ENCODE results near the gene PRIMPOL.
A peak's percentile ranks its signal among the peaks of the same experiment; 100 is the strongest.
"Not testable (repeated sequence)": the region's sequence is repeated elsewhere in the genome, so short reads cannot be mapped to it uniquely, and the experiment has no call there.

Gene PRIMPOL, protein sequence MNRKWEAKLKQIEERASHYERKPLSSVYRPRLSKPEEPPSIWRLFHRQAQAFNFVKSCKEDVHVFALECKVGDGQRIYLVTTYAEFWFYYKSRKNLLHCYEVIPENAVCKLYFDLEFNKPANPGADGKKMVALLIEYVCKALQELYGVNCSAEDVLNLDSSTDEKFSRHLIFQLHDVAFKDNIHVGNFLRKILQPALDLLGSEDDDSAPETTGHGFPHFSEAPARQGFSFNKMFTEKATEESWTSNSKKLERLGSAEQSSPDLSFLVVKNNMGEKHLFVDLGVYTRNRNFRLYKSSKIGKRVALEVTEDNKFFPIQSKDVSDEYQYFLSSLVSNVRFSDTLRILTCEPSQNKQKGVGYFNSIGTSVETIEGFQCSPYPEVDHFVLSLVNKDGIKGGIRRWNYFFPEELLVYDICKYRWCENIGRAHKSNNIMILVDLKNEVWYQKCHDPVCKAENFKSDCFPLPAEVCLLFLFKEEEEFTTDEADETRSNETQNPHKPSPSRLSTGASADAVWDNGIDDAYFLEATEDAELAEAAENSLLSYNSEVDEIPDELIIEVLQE

DNA sequence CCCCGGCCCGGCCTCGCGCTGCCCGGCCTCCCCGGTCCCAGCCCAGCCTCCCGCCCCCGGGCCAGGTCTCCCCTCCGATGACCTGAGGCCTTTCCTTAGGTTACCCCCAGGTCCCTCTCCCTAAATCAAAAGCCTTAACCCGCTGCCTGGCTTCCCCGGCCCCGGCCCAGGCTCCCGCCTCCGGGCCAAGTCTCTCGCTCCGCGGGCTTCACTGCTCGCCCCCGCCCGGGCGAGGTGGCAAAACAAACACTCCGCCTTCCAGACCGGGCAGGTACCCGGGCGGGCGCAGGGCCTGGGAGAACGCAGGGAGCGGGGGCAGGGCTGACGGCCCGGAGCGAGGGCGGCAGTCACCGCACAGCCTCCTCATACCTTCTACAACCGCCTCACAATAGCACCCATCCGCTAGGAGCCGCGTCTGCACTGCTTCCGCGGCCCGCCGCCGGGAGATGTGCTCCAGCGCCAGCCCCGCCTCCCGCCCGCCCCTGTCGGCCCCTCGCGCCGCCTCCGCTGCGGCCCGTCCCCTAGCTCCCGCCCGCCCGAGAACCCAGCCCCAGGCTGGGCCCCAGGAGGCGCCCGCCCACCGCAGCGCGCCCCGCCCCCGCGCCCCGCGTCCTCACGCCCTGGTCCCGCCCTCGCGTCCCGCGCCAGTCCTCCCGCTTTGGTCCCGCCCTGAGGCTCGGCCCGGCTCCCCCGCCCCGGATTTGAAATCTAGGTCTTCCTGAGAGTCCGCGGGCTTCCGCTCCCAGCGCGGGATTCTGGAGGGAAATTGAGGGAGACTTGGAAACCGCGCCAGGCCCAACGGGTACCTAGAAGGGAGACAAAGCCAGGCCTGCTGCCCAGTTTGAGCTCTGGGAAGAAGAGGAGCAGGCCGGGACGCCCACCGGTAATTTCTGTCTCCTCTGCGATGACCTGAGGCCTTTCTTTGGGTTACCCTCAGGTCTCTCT, at the start of gene PRIMPOL, which contains the start of gene CASP3:
Gene PRIMPOL (plus strand): TSS at position 713 of the 945 bp plus-strand sequence. CDS start 7,403 bp downstream, outside the sequence.
Gene CASP3 (minus strand): TSS at position 422 of the 945 bp plus-strand sequence. CDS start 10,994 bp downstream, outside the sequence.
- peak; percentile 98 for DNase-seq (ENCODE audit: low spot score)

DNA sequence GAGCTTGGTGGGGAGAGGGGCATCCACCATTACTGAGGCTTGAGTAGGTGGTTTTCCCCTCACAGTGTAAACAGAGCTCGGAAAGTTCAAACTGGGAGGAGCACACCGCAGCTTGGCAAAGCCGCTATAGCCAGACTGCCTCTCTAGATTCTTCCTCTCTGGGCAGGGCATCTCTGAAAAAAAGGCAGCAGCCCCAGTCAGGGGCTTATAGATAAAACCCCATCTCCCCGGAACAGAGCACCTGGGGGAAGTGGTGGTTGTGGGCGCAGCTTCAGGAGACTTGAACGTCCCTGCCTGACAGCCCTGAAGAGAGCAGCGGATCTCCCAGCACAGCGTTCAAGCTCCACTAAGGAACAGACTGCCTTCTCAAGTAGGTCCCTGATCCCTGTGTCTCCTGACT, 48.6 kb upstream of the PRIMPOL start:
- not testable (repeated sequence) for DNase-seq (ENCODE audit: low spot score)

DNA sequence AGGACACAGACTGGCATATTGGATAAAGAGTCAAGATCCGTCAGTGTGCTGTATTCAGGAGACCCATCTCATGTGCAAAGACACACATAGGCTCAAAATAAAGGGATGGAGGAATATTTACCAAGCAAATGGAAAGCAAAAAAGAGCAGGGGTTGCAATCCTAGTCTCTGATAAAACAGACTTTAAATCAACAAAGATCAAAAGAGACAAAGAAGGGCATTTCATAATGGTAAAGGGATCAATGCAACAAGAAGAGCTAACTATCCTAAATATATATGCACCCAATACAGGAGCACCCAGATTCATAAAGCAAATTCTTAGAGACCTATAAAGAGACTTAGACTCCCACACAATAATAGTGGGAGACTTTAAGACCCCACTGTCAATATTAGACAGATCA, 46.7 kb upstream of the PRIMPOL start:
- not testable (repeated sequence) for DNase-seq (ENCODE audit: low spot score)

DNA sequence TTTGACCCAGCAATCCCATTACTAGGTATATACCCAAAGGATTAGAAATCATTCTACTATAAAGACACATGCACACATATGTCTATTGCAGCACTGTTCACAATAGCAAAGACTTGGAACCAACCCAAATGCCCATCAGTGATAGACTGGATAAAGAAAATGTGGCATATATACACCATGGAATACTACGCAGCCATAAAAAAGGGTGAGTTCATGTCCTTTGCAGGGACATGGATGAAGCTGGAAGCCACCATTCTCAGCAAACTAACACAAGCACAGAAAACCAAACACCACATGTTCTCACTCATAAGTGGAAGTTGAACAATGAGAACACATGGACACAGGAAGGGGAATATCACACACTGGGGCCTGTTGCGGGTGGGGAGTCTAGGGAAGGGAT, 42.1 kb upstream of the PRIMPOL start:
- DNase-seq (ENCODE audit: low spot score): not testable (repeated sequence)

DNA sequence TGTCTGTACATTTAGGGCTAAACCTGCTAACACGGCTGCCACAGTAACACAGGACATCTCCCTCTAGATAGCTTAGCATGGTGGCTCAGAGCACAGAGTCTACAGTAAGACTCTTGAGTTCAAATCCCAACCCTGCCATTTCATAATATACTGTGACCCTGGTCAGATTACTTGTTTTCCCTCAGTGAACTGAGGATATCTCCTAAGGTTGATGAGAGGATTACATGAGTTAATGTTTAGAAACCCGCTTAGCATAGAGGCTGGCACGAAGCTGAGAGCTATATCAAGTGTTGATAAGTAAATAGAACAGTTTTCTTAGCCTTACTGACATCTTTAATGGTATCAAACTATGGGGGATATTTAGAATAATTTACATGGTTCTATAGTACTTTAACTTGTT, 37.5 kb upstream of the PRIMPOL start:
- DNase-seq (ENCODE audit: low spot score): no peak

DNA sequence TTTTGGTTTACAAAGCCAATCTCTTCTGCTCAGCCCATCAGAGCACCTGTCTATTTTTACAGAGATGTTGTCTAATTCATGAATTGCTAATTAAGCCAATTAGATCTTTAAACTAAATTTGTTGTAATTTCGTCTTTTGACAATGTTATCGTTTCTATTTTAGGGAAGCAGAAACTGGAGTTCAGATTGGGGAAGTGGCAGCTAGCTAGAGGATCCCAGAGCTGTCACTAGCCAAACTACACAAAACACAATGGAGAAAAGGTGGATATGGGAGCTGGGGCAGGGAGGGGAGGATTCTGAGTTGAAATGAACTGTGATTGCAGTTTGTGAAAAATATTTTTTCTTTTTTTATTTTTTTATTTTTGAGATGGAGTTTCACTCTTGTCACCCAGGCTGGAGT, 36.1 kb upstream of the PRIMPOL start:
- DNase-seq (ENCODE audit: low spot score): no peak

DNA sequence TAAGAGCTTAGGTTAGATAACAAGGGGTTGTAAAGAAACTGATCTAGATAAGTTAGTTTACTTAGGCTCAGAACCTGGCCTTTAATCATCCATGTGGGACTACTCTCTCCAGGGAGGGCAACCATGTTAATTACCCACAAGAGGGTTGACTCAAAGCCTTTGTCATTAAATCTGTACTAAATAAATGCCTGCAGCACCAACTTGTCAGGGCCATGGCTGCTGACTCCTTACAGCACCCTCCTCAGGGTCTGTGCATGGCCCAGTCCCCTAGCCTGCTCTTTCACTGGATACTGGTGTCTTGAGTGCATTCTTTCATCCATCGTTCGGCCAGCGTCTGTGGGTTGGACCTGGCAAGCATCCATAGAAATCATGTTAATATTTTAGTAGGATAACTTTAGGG, 35.0 kb upstream of the PRIMPOL start:
- no peak for DNase-seq (ENCODE audit: low spot score)

DNA sequence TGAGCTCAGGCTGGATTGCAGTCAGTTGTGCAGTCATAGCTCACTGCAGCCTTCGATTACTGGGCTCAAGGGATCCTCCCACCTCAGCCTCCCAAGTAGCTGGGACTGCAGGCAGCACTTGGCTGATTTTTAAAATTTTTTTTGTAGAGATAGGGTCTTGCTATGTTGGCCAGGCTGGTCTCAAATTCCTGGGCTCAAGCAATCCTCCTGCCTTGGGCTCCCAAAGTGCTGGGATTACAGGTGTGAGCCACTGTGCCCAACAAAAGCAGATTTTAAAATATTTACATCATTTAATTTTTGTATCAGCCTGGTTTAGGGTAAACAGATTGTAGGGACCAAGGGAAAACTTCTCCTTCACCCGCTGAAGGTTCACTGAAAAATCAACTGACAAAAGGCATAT, 33.4 kb upstream of the PRIMPOL start:
- DNase-seq (ENCODE audit: low spot score): not testable (repeated sequence)

DNA sequence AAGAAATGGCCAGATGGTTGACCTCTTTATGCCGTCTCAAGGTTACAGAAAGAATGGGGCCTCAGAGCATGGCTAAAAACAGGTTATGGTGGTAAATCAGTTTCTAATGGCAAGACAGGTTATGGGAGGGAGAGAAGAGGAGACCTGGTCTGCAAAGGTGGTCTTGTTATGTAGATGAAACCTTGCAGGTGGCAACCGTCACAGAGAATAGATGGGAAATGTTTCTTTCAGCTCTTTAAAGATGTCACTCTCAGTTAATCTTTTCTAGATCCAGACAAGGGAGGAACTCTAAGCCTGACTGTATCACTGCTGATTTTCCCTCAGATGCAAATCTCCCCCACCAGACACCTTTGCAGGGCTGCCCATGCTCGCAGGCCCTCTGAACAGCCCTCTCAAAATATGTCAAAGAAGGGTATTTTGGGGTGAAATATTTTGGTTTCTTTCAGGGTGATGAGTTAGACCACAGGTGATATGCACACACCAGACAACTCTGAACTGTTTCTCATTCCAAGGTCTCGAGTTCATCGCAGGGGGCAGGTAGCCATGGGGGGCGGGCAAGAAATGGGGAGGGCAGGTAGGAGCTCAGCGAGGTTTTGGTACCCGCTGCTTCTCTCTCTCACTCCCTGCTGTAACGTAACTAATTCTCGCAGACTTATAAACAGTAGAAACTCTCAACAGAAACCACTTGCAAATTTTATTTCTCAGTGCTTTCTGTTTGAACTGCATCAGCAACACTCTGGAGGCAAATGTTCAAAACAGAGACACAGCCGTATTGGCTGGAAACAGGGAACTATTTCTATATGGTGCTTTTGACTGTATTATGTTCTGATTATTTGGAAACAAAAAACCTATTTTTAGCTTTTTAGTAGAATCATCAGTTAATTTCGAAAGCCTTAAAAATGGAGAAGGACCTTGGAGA, 32.6 kb upstream of the PRIMPOL start:
- no peak for DNase-seq (ENCODE audit: low spot score)

DNA sequence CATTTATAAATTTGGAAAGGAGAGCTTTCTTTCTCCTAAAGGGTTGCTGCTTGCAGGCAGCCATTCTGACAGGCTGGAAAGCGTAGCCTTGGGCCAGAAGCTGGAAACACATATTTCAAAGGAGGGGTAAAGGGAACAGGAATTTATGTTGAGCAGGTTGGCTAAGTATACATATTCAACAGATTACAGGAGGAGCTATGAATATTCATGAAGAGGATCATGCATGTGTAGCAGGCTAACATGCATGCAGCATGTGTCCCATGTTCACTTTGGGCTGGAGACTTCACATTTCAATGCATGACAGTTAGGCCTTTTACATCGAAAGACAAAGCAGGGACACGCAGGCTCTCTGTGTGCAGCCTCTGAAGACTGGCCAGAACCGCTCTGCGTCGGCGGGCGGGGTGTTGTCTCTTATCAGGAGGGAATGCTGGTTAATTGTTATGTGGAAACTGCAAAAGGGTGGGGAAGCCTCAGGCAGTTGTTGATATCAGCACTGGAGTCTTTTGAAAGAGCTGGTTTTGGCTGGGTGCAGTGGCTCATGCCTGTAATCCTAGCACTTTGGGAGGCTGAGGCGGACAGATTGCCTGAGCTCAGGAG, 31.8 kb upstream of the PRIMPOL start:
- no peak for DNase-seq (ENCODE audit: low spot score)

DNA sequence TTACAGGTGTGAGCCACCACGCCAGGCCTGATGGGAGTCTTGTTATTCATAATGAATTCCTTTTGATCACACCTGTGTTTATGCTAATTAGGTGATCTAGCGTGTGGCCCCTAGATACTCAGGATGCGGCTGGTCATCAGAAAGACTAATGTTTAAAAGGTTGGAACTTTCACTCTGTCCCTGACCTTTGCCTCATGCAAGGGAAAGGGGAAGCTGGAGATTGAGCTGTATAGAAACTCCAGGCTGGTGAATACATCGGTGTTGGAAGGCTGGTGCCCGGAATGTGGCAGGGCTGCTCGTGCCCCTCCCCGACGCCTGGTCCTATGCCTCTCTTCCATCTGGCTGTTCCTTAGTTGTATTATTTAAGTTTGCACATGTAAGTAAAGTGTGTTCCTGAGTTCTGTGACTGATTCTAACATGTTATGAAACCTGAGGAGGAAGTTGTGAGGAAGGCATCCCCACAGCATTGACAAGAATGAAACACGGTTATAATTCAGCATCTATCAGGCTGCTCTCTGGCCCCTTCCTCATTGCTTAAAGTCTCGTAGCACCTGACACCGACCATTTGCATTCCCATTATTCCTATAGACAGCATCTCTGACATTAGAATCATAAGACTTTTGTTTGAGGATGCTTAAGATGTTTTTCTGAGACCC, 29.2 kb upstream of the PRIMPOL start:
- no peak for DNase-seq (ENCODE audit: low spot score)

DNA sequence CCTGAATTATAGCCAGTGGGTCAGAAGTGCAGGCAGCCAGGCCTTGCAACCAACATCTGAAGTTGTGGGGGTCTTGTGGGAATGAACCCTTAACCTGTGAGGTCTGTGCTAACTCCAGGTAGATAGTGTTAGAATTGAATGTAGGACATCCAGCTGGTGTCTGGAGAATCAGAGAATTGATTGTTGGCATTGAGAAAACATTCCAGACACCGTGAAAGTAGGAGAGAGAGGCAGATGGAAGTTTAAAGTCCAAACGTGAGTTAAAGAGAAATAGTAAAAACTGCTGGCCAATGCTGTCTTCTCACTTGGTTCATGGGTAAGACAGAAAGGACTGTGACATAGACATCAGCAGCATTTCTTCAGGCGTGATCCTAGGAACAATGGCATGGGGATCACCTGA, 28.0 kb upstream of the PRIMPOL start:
- no peak for DNase-seq (ENCODE audit: low spot score)

DNA sequence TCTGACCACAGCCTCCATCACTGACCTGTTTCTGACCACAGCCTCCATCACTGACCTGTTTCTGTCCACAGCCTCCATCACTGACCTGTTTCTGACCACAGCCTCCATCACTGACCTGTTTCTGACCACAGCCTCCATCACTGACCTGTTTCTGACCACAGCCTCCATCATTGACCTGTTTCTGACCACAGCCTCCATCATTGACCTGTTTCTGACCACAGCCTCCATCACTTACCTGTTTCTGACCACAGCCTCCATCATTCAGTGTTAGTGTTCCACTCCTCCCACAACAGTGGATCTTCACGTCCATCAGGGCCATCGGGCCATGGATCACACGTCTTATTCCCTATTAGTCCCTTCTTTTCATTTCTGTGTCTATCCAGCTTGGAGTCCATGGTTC, 25.0 kb upstream of the PRIMPOL start:
- DNase-seq (ENCODE audit: low spot score): not testable (repeated sequence)

DNA sequence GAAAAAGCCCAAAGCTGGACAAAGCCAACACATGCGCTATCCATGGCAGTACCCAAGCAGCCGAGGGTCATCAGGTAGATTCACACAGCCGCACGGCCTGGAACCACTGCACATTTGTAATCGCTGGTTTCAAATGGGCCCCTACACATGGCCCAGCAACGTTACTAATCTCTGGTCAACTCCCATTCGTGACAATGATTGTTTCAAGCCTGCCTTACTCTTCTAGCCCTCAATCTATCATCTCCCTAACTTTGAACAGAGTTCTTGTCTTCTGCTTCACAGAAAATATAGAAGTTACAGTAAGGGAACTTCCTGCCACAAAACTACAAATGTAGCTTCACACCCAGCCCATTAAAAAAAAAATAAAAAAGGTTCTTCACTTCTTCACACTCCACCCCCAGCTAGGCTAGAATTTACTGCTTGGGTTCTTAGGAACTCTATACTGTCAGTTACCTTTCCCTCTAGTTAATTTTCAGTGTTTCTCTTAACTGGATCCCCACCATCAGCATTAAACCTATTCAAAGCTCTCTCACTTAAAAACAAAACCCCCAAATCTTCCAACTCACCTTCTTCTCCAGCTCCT, 24.5 kb upstream of the PRIMPOL start:
- DNase-seq (ENCODE audit: low spot score): no peak

DNA sequence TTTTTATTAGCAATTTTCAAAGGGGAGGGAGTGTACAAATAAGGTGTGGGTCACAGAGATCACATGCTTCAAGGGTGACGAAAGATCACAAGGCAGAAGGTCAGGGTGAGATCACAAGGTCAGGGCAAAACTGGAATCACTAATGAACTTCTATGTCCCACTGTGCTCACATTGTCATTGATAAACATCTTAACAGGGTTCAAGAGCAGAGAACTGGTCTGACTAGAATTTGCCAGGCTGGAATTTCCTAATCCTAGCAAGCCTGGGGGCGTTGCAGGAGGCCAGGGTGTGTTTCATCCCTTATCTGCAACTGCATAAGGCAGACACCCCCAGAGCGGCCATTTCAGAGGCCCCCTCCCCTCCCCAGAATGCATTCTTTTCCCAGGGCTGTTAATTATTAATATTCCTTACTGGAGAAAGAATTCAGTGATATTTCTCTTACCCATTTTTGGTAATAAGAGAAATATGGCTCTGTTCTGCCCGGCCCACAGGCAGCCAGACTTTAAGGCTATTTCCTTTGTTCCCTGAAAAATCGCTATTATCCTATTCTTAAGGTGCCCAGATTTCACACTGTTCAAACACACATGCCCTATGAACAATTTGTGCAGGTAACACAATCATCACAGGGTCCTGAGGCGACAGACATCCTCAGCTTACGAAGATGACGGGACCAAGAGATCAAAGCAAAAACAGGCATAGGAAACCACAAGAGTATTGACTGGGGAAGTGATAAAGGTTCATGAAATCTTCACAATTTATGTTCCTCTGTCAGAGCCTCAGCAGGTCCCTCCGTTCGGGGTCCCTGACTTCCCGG, 23.5 kb upstream of the PRIMPOL start:
- not testable (repeated sequence) for DNase-seq (ENCODE audit: low spot score)

DNA sequence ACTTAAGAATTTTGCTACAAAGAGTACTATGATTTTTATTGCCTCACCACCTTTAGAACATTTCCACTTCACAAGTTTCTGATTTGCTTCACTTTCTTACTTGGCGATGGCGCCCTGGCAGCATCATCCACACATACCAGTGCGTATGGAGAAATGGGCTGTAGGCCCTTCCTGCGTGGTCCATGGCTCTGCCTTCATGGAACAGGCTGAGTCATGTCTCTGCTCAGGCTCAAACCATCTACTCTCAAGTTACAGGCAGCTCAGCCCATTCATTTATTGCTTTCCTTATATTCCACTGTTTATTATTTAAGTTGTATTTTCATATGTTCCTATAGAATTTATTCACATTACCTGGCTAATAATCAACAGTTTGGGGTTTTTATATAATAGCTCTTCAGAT, 21.4 kb upstream of the PRIMPOL start:
- DNase-seq (ENCODE audit: low spot score): no peak

DNA sequence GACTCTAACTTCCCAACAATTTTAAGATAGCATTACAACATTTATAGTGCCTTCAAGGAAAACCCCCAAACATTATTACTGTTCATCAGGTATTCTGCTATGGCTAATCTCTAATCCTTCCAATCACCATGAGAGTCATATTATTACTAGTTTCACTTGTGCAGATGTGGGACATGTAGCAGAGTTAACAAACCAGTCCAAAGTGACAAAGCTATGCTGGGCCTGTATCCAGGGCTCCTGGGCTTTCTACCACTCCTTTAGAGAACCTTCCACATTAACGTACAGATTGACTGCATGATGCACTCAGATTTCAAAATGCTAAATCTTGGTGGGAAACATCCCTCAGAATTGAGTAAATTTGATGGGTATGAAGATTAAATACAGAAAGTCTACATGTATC, 16.7 kb upstream of the PRIMPOL start:
- DNase-seq (ENCODE audit: low spot score): no peak

DNA sequence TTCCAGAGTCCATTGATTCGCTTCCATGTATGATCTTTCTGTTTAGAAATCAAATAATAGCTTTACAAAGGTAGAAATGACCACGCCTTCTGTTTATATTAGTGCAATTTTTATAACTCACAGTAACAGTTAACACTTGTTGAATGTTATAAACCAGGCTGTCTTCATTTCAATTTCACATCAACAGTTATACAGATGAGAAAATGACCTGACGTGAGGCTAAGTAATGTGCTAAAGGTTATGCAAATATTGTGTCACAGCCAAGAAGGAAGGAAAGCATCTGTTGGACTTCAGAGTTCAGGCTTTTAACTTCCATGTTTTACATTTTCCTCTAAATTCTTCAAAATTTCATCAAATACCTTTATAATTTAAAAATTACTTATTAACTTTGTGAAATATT, 14.2 kb upstream of the PRIMPOL start:
- DNase-seq (ENCODE audit: low spot score): no peak

DNA sequence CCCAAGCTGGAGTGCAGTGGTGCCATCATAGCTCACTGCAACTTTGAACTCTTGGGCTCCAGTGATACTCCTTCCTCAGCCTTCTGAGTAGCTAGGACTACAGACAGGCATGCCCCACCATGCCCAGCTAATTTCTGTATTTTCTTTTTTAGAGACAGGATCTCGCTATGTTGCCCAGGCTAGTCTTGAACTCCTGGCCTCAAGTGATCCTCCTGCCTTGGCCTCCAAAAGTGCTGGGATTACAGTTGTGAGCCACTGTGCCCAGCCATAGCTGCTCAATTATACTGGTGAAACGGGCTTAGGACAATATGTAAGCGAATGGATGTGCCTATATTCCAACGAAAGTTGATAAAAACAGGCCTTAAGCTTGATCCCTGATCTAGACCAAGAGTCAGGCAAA, 13.4 kb upstream of the PRIMPOL start:
- DNase-seq (ENCODE audit: low spot score): no peak
